ENCODE data around the gene TMPRSS3.

DNA sequence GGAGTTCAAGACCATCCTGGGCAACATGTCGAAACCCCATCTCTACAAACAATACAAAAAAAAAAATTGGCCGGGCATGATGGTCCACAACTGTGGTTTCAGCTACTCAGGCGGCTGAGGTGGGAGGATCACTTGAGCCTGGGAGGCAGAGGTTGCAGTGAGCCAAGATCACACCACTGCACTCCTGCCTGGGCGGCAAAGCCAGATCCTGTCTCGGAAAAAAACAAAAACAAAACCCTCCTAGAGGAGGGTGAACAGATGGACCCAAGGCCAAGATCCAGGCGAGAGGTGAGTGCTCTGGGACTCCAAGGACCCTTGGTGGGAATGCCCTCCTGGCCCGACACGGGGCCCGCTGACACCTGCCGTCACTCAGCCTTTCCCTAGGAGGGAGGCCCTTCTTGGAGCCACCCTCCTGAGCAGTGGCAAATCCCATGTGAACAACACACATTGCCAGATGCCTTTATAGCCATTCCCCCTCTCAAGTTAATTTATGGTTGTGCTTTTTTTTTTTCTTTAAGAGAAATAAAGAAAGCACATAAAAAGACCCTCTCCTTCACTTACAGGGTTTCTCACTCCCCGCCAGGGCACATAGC, 45.4 kb downstream of the TMPRSS3 start:
- TF ChIP-seq SMC3 (IDR thresholded peaks at IDR 0.05; ENCODE audit: low read depth, low read length) = no peak
- TF ChIP-seq, protein P1, sequence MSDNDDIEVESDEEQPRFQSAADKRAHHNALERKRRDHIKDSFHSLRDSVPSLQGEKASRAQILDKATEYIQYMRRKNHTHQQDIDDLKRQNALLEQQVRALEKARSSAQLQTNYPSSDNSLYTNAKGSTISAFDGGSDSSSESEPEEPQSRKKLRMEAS (IDR thresholded peaks at IDR 0.05; ENCODE audit: low read depth) = no peak
